ENCODE data around the gene UBASH3A. TPM values are rescaled to one million over a fixed set of nuclear protein-coding genes. Genes with fewer than 3 reads are reported as not detected.

Gene UBASH3A
- total RNA-seq, 1 donor from 2014 or later: not detected

- FAIRE-seq: no peak
- H3K36me3 ChIP-seq (ENCODE audit: control insufficient read depth, insufficient read depth, low read length): no peaks in the 10 kb centered on the region
- TF ChIP-seq, protein P1, sequence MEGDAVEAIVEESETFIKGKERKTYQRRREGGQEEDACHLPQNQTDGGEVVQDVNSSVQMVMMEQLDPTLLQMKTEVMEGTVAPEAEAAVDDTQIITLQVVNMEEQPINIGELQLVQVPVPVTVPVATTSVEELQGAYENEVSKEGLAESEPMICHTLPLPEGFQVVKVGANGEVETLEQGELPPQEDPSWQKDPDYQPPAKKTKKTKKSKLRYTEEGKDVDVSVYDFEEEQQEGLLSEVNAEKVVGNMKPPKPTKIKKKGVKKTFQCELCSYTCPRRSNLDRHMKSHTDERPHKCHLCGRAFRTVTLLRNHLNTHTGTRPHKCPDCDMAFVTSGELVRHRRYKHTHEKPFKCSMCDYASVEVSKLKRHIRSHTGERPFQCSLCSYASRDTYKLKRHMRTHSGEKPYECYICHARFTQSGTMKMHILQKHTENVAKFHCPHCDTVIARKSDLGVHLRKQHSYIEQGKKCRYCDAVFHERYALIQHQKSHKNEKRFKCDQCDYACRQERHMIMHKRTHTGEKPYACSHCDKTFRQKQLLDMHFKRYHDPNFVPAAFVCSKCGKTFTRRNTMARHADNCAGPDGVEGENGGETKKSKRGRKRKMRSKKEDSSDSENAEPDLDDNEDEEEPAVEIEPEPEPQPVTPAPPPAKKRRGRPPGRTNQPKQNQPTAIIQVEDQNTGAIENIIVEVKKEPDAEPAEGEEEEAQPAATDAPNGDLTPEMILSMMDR (IDR thresholded peaks at IDR 0.05; ENCODE audit: insufficient read depth, low read length, severe bottlenecking): no peak
- no peak for DNase-seq (ENCODE audit: low read depth)
- H3K4me3 ChIP-seq (ENCODE audit: low read depth, low read length): no peak overlapping the region
- no peaks in the 10 kb centered on the region for H3K27me3 ChIP-seq (ENCODE audit: control insufficient read depth, insufficient read depth, low read length)
Measured at GRCh38 chr21:42435833-42436232, 32.1 kb downstream of the UBASH3A start.

GRCh38 chr21:42436914-42437313, 33.2 kb downstream of the UBASH3A start:
- TF ChIP-seq, protein P1 (IDR thresholded peaks at IDR 0.05; ENCODE audit: insufficient read depth, low read length, severe bottlenecking): no peak
- H3K4me3 ChIP-seq (ENCODE audit: low read depth, low read length): no peak overlapping the region
- no peak for DNase-seq (ENCODE audit: low read depth)
- no peak for FAIRE-seq
- H3K27me3 ChIP-seq (ENCODE audit: control insufficient read depth, insufficient read depth, low read length): no peaks in the 10 kb centered on the region
- no peaks in the 10 kb centered on the region for H3K36me3 ChIP-seq (ENCODE audit: control insufficient read depth, insufficient read depth, low read length)

- Histone ChIP-seq H3K4me3 (ENCODE audit: low read depth, low read length) (no peak overlapping the region), H3K27me3 (ENCODE audit: control insufficient read depth, insufficient read depth, low read length) (no peaks in the 10 kb centered on the region), H3K36me3 (ENCODE audit: control insufficient read depth, insufficient read depth, low read length) (no peaks in the 10 kb centered on the region)
- TF ChIP-seq, protein P1 (IDR thresholded peaks at IDR 0.05; ENCODE audit: insufficient read depth, low read length, severe bottlenecking): no peak
- DNase-seq (ENCODE audit: low read depth): peak; percentile 8
- no peak for FAIRE-seq
Measured at GRCh38 chr21:42437786-42438185, 34.1 kb downstream of the UBASH3A start.

DNA sequence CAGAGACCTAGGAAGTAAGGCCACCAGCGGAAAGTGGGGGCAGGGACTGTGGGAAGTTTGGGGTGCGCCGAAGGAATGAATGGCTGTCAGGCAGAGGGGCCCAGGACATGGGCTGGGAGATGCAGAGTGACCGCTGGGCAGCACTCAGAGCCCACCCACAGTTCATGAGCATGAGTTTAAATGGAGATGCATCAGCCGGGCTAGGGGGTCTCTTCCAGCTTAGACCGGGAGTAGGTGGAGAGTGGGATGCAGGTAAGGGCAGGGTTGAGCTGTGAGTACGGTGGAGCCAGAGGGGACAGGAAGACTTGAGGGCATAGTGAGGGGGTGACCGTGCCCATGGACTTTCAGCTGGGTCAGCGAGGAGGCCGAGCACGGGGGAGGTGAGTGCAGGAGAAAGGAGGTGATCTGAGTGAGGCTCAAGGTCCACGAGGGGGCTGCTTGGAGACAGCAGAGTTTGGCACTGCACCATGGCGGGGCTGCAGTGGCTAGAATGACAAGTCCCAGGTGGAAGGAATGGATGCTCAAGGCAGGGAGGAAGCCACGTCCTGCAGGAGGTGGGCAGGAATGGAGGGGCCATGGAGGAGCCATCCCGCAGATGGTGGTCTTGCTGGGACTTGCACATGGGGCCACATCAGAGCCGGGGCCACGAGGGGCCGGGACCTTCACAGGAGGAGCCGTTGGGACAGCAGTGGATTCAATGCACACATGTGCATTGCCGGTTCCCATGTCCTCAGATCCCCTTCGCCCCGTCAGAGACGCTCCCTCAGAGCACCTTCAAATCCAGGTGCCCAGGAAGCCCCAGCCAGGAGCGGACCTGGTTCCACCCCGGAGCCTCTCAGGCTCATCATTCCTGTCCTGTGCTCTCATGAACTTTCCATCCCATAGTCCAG, 34.9 kb downstream of the UBASH3A start:
- Histone ChIP-seq H3K4me3 (ENCODE audit: low read depth, low read length) (no peak overlapping the region), H3K27me3 (ENCODE audit: control insufficient read depth, insufficient read depth, low read length) (peaks cover 1% of the 10 kb centered on the region), H3K36me3 (ENCODE audit: control insufficient read depth, insufficient read depth, low read length) (no peaks in the 10 kb centered on the region)
- FAIRE-seq: no peak
- DNase-seq (ENCODE audit: low read depth): no peak
- TF ChIP-seq, protein P1 (IDR thresholded peaks at IDR 0.05; ENCODE audit: insufficient read depth, low read length, severe bottlenecking): no peak

DNA sequence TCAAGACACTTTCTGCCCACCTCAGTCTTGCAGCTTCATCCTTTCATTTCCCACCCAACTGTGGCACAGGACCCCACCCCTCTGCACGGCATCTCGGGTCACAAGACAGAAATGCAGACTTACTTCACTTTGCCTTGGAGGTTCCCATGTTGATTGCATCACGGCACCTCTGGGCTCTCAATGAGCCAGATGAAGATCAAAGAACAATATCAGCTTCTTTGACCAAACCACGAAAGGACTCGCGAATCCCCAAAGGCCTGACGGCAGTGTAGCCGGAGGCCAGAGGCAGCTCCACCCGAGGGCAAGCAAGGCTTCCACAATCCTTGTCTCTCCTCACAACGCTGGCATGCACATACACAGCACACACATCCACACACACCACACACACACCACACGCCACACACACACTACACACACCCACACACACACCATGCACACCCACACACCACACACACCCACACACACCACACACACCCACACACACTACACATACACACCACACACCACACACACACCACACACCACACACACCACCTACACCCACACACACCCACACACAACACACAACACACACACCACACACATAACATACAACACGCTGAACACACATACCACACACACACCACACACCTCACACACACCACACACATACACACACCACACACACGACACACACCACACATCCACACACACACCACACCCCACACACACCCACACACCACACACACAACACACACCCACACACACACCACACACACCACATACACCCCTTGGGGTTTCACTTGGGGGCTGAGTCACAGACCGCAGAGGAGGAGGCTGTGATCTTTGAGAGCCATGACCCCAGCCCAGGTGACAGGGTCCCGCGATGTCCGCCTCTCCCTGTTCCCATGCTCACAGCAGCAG, 35.8 kb downstream of the UBASH3A start:
- Histone ChIP-seq H3K4me3 (ENCODE audit: low read depth, low read length) (no peak overlapping the region), H3K27me3 (ENCODE audit: control insufficient read depth, insufficient read depth, low read length) (peaks cover 1% of the 10 kb centered on the region), H3K36me3 (ENCODE audit: control insufficient read depth, insufficient read depth, low read length) (no peaks in the 10 kb centered on the region)
- DNase-seq (ENCODE audit: low read depth): no peak
- TF ChIP-seq, protein P1 (IDR thresholded peaks at IDR 0.05; ENCODE audit: insufficient read depth, low read length, severe bottlenecking): no peak
- peak; percentile 99 for FAIRE-seq

Data from bronchial epithelial cell (primary cell).